Measurements from ENCODE around the gene DAP3.
A peak's percentile ranks its signal among the peaks of the same experiment; 100 is the strongest.

Gene DAP3

DNA sequence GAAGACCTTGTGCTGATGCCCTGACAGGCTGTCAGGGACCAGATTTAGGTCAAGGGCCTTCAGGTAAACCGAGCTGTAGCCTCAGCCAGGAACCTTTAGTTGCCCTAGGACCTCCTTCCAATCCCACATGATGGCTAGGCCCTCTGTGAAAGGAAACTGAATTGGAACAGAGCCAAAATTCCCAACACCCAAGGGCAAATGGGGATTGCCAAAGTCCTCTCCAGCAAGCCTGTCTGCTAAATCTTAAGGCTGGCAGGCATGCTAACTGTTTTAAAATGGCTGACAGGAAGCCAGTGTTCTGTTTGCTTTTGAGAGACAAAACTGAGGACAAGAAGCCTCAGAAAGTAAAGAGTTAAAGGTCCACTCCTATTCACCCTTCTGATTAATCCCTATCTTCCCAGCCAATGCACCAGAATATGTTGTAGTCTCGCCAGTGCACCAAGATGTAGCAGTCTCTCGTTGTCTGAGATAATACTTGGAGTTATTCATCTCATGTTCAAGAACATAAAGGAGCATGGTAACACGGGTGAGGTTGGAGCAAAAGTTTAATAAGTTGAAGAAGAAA lies 43.8 kb upstream of the DAP3 start:
- TF ChIP-seq EZH2 (IDR thresholded peaks at IDR 0.05; ENCODE audit: borderline replicate concordance, low read depth, low read length, severe bottlenecking) = no peak
- no peak for ATAC-seq (ENCODE audit: insufficient read depth, low read depth)
- H3K27ac ChIP-seq (ENCODE audit: low read length) = no peak overlapping the region

GRCh38 chr1:155645648-155646047 lies 43.2 kb upstream of the DAP3 start:
- TF ChIP-seq EZH2 (IDR thresholded peaks at IDR 0.05; ENCODE audit: borderline replicate concordance, low read depth, low read length, severe bottlenecking) = no peak
- TF ChIP-seq, protein P1, sequence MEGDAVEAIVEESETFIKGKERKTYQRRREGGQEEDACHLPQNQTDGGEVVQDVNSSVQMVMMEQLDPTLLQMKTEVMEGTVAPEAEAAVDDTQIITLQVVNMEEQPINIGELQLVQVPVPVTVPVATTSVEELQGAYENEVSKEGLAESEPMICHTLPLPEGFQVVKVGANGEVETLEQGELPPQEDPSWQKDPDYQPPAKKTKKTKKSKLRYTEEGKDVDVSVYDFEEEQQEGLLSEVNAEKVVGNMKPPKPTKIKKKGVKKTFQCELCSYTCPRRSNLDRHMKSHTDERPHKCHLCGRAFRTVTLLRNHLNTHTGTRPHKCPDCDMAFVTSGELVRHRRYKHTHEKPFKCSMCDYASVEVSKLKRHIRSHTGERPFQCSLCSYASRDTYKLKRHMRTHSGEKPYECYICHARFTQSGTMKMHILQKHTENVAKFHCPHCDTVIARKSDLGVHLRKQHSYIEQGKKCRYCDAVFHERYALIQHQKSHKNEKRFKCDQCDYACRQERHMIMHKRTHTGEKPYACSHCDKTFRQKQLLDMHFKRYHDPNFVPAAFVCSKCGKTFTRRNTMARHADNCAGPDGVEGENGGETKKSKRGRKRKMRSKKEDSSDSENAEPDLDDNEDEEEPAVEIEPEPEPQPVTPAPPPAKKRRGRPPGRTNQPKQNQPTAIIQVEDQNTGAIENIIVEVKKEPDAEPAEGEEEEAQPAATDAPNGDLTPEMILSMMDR (IDR thresholded peaks at IDR 0.05; ENCODE audit: borderline replicate concordance, extremely low read depth, low read length, poor library complexity, severe bottlenecking) = no peak
- Histone ChIP-seq H3K9ac (ENCODE audit: low read depth, low read length) (no peak overlapping the region), H3K4me1 (ENCODE audit: insufficient read depth, low read length) (no peaks in the 10 kb centered on the region), H3K36me3 (ENCODE audit: insufficient read depth, low read length) (no peaks in the 10 kb centered on the region), H3K9me3 (ENCODE audit: insufficient read depth, low read length, severe bottlenecking) (peaks cover 27% of the 10 kb centered on the region), H4K20me1 (ENCODE audit: insufficient read depth, low read length) (no peaks in the 10 kb centered on the region), H3K4me3 (ENCODE audit: low read depth in 1 of 2, low read length in 2 of 2) (no peak overlapping the region), H3K79me2 (ENCODE audit: insufficient read depth, low read length) (no peaks in the 10 kb centered on the region), H3K27me3 (ENCODE audit: insufficient read depth, low read length, poor library complexity) (no peaks in the 10 kb centered on the region), H2AFZ (ENCODE audit: low read depth, low read length) (peak overlapping the region; percentile 9; the same call in 1 of the 2 replicates), H3K27ac (ENCODE audit: low read length) (no peak overlapping the region), H3K4me2 (ENCODE audit: insufficient read depth, low read length) (no peak overlapping the region)
- ATAC-seq (ENCODE audit: insufficient read depth, low read depth) = no peak
- no peak for DNase-seq

More for the DNA sequence above, 43.8 kb upstream of the DAP3 start:
- peak overlapping the region; percentile 9 for H2AFZ ChIP-seq (ENCODE audit: low read depth, low read length)
- DNase-seq = no peak
- H3K4me2 ChIP-seq (ENCODE audit: insufficient read depth, low read length) = no peak overlapping the region
- peaks cover 27% of the 10 kb centered on the region for H3K9me3 ChIP-seq (ENCODE audit: insufficient read depth, low read length, severe bottlenecking)
- no peak overlapping the region for H3K9ac ChIP-seq (ENCODE audit: low read depth, low read length)
- no peaks in the 10 kb centered on the region for H3K4me1 ChIP-seq (ENCODE audit: insufficient read depth, low read length)
- H3K36me3 ChIP-seq (ENCODE audit: insufficient read depth, low read length) = no peaks in the 10 kb centered on the region
- H4K20me1 ChIP-seq (ENCODE audit: insufficient read depth, low read length) = no peaks in the 10 kb centered on the region
- no peaks in the 10 kb centered on the region for H3K27me3 ChIP-seq (ENCODE audit: insufficient read depth, low read length, poor library complexity)
- H3K79me2 ChIP-seq (ENCODE audit: insufficient read depth, low read length) = no peaks in the 10 kb centered on the region
- H3K4me3 ChIP-seq (ENCODE audit: low read depth in 1 of 2, low read length in 2 of 2) = no peak overlapping the region

DNA sequence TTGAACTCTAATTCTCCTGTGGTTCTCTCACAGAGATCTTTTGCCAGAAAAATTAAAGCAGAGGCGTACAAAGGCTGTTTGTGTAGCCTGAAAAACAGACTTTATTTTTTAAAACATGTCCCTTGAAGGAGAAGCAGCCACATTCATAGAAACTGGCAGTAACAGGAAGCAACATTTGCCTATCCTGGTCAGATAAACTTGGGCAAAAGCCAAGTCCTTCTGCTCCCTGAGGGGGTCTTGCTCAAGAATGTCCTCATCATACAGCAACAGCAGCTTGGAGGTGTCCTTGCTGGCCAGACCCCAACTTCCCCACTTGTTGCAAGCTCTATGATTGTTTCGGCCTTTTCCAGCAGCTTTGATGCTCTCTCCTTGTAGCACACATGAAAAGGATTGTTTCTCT lies 42.6 kb upstream of the DAP3 start:
- H3K9me3 ChIP-seq (ENCODE audit: insufficient read depth, low read length, severe bottlenecking) = peaks cover 25% of the 10 kb centered on the region
- H3K4me1 ChIP-seq (ENCODE audit: insufficient read depth, low read length) = no peaks in the 10 kb centered on the region
- ATAC-seq (ENCODE audit: insufficient read depth, low read depth) = no peak
- TF ChIP-seq, protein P1 (IDR thresholded peaks at IDR 0.05; ENCODE audit: borderline replicate concordance, extremely low read depth, low read length, poor library complexity, severe bottlenecking) = no peak
- no peak for TF ChIP-seq EZH2 (IDR thresholded peaks at IDR 0.05; ENCODE audit: borderline replicate concordance, low read depth, low read length, severe bottlenecking)
- no peaks in the 10 kb centered on the region for H4K20me1 ChIP-seq (ENCODE audit: insufficient read depth, low read length)
- no peak overlapping the region for H3K4me3 ChIP-seq (ENCODE audit: low read depth in 1 of 2, low read length in 2 of 2)
- no peaks in the 10 kb centered on the region for H3K27me3 ChIP-seq (ENCODE audit: insufficient read depth, low read length, poor library complexity)
- H3K9ac ChIP-seq (ENCODE audit: low read depth, low read length) = no peak overlapping the region
- no peak overlapping the region for H3K27ac ChIP-seq (ENCODE audit: low read length)
- no peaks in the 10 kb centered on the region for H3K36me3 ChIP-seq (ENCODE audit: insufficient read depth, low read length)
- H3K4me2 ChIP-seq (ENCODE audit: insufficient read depth, low read length) = no peak overlapping the region
- DNase-seq = no peak
- no peaks in the 10 kb centered on the region for H3K79me2 ChIP-seq (ENCODE audit: insufficient read depth, low read length)
- H2AFZ ChIP-seq (ENCODE audit: low read depth, low read length) = no peak overlapping the region

DNA sequence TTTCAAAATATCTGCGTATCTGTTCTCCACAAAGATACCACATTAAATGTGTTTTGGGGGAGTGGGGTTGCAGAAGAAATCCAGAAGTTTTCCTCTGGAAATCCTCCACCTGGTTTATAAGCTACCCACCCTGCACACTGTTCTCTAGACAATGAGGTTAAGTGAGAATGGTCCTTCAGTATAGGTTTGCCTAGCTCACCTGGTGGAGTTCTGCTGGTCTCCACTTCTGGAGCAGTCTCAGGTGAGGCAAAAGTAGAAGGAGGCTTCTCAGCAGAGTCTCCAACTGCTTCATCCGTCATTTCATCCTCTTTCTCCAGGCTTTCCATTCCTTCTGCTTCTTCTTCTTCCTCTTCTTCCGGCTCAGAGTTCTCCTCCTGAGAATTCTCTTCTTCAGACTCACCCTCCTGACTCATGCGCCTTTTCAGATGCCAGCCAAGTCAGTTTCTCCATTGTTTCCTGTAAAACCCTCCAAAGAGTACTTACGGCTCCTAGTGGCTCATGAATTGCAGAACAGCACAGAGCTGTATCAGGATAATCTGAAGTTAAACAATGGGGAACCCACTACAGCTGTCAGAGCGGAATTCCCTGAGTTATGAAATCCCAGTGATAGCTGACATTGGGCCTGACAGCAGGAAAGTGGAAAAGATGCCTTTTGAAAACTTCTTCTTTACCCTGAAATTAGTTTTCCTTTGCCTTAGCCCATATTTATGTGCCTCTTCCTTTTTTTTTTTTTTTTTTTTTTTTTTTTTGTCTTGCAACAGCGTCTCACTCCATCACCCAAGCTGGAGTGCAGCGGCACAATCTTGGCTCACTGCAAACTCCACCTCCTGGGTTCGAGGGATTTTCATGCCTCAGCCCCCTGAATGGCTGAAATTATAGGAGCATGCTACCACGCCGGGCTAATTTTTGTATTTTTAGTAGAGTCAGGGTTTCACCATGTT lies 40.4 kb upstream of the DAP3 start:
- H2AFZ ChIP-seq (ENCODE audit: low read depth, low read length) = no peak overlapping the region
- H3K27ac ChIP-seq (ENCODE audit: low read length) = no peak overlapping the region
- peaks cover 8% of the 10 kb centered on the region for H3K9me3 ChIP-seq (ENCODE audit: insufficient read depth, low read length, severe bottlenecking)
- H3K36me3 ChIP-seq (ENCODE audit: insufficient read depth, low read length) = no peaks in the 10 kb centered on the region
- H3K27me3 ChIP-seq (ENCODE audit: insufficient read depth, low read length, poor library complexity) = no peaks in the 10 kb centered on the region
- H3K79me2 ChIP-seq (ENCODE audit: insufficient read depth, low read length) = no peaks in the 10 kb centered on the region
- ATAC-seq (ENCODE audit: insufficient read depth, low read depth) (no peak), DNase-seq (no peak)
- TF ChIP-seq, protein P1 (IDR thresholded peaks at IDR 0.05; ENCODE audit: borderline replicate concordance, extremely low read depth, low read length, poor library complexity, severe bottlenecking) = no peak
- no peak for TF ChIP-seq EZH2 (IDR thresholded peaks at IDR 0.05; ENCODE audit: borderline replicate concordance, low read depth, low read length, severe bottlenecking)
- no peaks in the 10 kb centered on the region for H4K20me1 ChIP-seq (ENCODE audit: insufficient read depth, low read length)
- H3K4me3 ChIP-seq (ENCODE audit: low read depth in 1 of 2, low read length in 2 of 2) = no peak overlapping the region
- no peak overlapping the region for H3K4me2 ChIP-seq (ENCODE audit: insufficient read depth, low read length)
- H3K9ac ChIP-seq (ENCODE audit: low read depth, low read length) = no peak overlapping the region
- H3K4me1 ChIP-seq (ENCODE audit: insufficient read depth, low read length) = no peaks in the 10 kb centered on the region

Measured in DND-41 (cell line).